GM23338 (cell line): ENCODE data around the gene DNAJC5G.

ENCODE experiments used
- CTCF ChIP-seq, 2 experiments: fragments of 200-600 bp in 1 of 2; sonication (generic) in 1 of 2; conservative IDR thresholded peaks; 2 replicates each; pipeline versions ENCODE4 v1.5.1 to v1.6.1; 2016 to 2017; ENCODE audit warnings: antibody characterized with exemption in 2 of 2, low read depth in 2 of 2, mild to moderate bottlenecking in 2 of 2, moderate library complexity in 1 of 2
- EZH2 ChIP-seq: fragments of 200-600 bp; sonication (generic); IDR thresholded peaks from one replicate; pipeline ENCODE4 v1.8.0; 2017; ENCODE audit warnings: antibody characterized with exemption, mild to moderate bottlenecking, low read depth; ENCODE audit not compliant: unreplicated experiment
- EZH2phosphoT487 ChIP-seq: fragments of 200-600 bp; sonication (generic); IDR thresholded peaks from one replicate; pipeline ENCODE4 v1.8.1; 2018; ENCODE audit warnings: antibody characterized with exemption; ENCODE audit not compliant: unreplicated experiment
- JUNB ChIP-seq: IDR thresholded peaks from one replicate; pipeline ENCODE4 v1.6.1; 2016; ENCODE audit warnings: antibody characterized with exemption; ENCODE audit not compliant: unreplicated experiment
- POLR2AphosphoS5 ChIP-seq: IDR thresholded peaks from 2 replicates; pipeline ENCODE4 v1.6.1; 2016; ENCODE audit warnings: antibody characterized with exemption, low read depth
- REST ChIP-seq: IDR thresholded peaks from one replicate; pipeline ENCODE4 v1.6.1; 2018; ENCODE audit warnings: antibody characterized with exemption; ENCODE audit not compliant: unreplicated experiment
- STAT1 ChIP-seq: IDR thresholded peaks from one replicate; pipeline ENCODE4 v1.6.1; 2016; ENCODE audit warnings: antibody characterized with exemption; ENCODE audit not compliant: unreplicated experiment

- TF ChIP-seq CTCF (conservative IDR thresholded peaks at IDR 0.05; ENCODE audit: low read depth in 2 of 2) (no peak), STAT1 (no peak), REST (no peak), JUNB (no peak), POLR2AphosphoS5 (no peak), EZH2 (no peak), EZH2phosphoT487 (no peak)
Measured at GRCh38 chr2:27284996-27285395, 9.8 kb downstream of the DNAJC5G start.
